ENCODE results near the gene TBC1D22B. TPM values are rescaled to one million over a fixed set of nuclear protein-coding genes. Genes with fewer than 3 reads are reported as not detected.

The TBC1D22B gene
- total RNA-seq, 1 donor from 2014 or later, result 10.0 TPM

DNA sequence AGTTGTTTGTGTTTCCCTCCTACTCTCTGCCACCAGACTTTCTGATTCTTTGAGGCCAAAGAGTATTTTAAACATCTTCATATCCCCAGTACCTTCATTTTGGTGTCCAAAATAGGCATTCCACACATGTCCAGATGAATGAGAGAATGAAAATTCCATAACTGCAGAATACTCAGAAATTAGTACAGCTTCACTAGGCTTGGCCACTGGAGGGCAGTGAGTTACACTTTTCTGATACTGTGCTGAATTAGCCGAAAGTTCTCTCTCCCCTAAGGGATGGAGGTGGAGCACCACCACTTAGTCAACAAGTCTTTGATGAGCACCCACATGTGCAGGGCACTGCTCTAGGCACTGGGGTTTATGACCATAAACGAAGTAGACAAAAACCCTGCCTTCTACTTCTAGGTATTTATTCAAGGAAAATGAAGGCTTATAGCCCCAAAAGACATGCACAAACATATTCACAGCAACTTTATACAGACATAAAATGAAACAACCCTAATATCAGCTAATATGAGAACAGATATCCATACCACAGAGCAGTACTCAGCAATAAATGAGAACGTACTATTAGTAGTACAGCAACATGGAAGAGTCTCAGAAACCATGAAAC is 46.4 kb downstream of the TBC1D22B start:
- peak; percentile 73 for ATAC-seq

DNA sequence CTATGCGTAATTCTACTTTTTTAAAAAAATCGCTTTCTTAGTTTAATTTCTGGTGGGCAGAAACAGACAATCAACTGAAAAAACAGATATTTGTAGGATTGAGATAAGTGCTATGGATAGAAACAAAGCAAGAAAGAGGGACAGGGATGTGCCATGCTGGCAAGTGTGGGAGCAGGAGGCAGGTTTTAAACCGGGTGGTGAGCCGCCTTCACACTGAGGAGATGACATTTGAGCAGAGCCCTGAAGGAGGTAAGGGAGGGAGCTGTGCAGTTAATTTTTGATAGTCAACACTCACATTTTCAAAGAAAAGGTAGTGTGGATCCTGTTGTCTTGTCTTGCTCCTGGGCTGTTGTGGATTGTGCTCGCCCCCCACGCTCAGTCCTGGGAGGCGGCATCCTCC is 47.2 kb downstream of the TBC1D22B start:
- no peak for ATAC-seq

DNA sequence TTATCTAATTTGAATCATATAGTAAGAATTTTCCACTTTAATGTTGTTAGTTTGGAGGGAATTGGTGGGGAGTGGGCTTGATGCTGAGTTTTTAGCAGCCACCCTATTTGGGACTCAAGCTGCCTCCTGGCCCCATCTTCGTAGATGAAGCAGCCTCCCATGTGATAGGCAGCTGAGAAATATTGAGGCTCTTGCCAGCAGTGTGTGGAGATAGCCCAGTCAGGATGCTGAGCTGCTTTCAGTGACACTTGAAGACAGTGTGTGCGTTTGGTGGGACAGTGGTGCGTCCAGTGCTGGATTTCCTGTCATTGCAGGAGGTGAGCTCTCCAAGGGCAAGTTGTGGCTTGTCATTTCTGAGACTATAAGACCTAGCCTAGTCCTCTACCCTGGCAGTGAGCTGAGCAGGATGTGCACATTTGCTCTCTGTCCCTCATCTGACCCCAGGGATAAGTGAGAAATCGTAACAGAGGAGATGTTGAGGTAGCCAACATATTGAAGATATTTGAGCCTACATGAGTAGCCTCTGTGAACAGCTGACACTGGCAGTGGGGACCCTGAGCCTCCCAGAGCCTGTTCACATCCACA is 48.4 kb downstream of the TBC1D22B start:
- peak; percentile 58 for ATAC-seq

- no peak for ATAC-seq
These were observed 49.2 kb downstream of the TBC1D22B start for GRCh38 chr6:37306624-37307222.

- ATAC-seq, result peak; percentile 11
These were observed 49.9 kb downstream of the TBC1D22B start for GRCh38 chr6:37307484-37307883.

DNA sequence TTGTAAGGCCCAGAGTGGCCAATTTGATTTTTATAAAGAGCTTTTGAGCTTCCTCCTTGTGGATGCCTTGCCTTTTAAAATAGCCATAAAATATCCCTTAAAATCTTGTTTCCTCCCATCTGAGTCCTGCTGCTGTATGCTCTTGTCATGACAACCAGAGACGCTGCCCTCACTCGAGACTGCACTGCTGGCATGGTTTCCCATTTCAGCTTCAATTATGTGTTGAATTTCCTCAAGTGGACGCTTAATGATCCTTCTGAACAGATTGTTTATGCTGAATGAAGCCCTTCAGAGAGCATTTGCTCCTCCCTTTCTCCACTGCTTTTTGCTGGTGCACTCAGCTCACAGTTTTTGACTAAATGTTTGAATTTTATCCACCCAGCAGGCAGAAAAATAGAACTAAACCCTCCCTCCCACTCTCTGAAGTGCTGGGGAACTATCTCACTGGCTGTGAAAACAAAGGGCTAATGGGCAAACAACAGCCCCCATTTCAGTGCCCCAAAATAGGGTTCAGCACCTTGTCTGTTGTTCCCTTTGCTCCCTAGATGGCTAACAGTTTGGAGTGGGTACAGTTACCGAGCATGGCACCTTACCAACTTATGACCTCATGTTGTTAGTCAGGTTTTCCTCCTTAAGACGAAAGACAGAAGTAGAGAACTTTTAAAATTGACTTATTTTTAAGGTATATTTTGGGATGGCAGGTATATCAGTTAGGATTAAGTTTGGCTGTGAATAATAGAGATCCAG is 50.7 kb downstream of the TBC1D22B start:
- ATAC-seq, result no peak

- ATAC-seq, result no peak
These were observed 51.5 kb downstream of the TBC1D22B start for GRCh38 chr6:37309046-37309445.

DNA sequence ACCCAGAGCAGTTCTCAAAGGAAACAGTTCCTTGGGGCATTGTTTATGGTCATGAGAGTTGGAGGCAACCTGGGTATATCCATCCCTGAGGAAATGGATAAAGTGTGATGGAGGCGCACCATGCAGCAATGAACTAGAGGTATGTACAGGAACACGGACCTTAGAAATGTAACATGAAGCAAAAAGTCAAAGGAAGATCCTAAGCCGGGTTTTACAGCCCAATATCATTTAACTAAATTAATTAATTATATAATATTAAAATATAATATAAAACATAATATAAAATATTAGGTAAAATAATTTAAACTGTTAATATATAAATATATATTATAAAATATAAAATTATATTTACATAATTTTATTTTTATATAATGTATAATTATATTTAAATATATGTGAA is 52.1 kb downstream of the TBC1D22B start:
- no peak for ATAC-seq

DNA sequence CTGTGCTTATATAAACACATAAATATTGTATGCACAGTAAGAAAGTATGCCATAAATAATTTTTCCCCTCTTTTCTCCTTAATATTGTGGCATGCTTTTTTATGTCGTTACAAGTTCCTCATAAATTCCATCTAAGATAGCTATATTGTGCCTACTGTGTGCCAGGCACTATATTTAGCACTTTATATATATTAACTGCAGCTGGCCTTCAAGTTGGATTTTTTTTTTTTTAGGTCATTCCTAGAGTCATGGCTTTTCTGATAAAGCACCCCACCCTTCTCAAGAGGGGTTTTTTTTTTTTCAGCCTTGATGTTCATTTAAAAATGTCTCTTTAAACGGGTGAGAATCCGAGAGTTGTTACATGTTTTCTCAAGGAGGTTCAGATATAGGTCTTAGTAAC is 53.4 kb downstream of the TBC1D22B start:
- no peak for ATAC-seq

DNA sequence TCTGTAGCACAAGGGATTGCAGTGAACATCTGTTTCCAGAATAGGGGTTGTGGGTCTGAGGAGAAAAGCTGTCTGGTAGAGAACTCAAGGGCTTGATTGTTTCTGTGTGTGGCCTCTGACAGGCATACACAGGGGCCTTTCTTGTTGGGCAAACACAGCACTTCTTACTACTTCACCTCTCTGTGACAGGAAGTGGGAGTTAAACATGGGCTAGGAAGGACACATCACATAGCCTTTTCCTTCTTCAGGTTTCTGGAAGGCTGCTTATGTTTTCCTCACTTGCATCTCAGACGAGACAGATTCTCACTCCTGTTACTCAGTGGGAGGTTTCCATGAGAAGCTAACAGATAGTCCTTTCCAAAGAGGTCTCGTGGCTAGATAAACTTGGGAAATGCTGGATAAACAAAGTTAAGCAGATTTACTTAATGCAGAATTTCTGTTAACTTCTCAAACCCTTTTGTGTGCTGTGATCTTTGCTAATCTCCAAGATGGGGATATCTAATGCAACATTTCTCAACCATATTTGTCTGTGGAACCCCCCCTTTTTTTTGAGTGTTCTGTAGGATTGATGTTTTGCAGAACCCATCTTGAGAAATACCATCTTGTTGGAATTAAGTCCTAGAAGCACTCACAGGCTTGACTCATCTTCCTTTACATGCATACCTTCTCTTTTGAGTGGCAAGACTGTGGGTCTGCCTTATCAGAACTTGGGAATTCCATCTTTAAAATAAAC is 54.3 kb downstream of the TBC1D22B start:
- ATAC-seq, result no peak

GRCh38 chr6:37313723-37314486 is 56.3 kb downstream of the TBC1D22B start:
- no peak for ATAC-seq

- no peak for ATAC-seq
These were observed 57.0 kb downstream of the TBC1D22B start for GRCh38 chr6:37314487-37315156.

DNA sequence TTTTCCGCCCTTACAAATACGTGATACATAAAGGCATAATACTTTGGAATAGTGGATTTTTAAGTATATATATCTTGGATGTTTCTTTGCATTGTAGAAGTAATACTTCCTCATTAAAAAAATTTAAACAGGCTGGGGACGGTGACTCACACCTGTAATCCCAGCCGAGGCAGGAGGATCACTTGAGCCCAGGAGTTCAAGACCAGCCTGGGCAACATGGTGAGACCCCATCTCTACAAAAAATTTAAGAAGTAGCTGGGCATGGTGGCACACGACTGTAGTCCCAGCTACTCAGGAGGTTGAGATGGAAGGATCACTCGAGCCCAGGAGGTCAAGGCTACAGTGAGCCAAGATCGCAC is 57.6 kb downstream of the TBC1D22B start:
- no peak for ATAC-seq

DNA sequence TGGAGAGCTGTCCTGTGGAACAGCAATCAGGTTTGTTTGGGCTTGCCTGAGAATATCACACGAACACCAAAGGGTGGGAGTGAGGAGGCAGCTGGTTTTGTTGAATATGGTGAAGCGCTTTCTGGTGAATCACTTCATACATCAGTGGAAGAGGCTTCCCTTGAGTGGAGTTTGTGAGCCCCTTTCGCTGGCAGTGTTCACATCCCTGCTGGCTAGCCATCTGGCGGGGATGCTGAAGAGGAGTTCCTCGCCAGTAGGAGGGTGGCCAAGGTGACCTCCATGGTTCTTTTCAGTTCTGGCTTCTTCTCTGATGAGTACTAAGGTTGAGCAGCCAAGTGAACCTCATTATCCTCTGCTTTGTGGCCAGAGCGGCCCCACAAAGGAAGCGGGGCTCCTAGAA is 58.5 kb downstream of the TBC1D22B start:
- ATAC-seq, result no peak

DNA sequence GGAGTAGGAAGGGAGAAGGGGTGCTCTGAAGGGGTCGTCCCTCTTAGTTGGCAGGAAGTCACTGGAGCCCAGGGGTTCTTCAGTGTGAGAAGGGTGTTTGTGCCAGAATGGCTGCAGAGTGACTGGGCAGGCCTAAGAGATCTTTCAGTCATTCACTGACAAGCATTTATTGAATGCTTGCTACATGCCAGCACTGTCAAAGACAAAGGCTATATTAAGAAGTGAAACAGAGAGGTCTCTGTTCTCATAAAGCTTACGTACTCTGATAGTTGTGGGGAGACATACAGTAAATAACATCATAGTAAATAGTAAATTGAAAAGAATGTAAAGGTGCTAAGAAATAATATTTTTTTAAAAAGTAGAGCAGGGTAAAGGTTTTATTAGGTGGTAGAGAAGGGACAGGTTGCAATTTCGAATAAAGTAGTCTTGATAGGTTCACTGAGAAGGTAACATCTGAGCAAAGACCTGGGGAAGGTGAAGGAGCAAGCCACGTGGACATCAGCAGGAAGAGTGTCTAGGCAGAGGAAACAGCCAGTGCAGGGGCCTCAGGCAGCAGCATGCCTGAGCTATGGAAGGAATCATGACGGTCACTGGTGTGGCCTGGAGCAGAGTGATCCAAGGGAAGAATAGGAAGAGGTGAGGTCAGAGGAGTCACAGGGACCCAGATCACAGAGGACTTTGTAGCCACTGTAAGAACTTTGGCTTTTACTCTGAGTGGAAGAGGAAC is 59.9 kb downstream of the TBC1D22B start:
- ATAC-seq, result no peak

DNA sequence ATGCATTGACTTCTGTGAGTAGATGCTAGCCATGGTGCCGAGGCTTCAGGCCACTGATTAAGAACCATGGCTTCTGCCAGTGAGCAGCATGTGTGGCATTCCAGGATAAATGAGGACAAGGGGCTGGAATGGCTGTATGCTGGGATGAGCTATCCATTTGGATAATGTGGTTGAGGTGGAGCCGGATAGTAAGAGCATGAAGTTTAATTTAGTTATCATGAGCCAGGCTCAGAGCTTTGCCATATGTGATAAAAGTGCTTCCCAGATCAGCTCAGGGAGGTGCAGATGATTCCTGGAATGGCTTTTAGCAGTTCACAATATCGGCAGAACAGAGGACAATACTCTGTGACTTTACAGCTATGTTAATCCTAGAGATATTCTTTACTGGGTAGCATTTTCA is 61.6 kb downstream of the TBC1D22B start:
- ATAC-seq, result no peak

DNA sequence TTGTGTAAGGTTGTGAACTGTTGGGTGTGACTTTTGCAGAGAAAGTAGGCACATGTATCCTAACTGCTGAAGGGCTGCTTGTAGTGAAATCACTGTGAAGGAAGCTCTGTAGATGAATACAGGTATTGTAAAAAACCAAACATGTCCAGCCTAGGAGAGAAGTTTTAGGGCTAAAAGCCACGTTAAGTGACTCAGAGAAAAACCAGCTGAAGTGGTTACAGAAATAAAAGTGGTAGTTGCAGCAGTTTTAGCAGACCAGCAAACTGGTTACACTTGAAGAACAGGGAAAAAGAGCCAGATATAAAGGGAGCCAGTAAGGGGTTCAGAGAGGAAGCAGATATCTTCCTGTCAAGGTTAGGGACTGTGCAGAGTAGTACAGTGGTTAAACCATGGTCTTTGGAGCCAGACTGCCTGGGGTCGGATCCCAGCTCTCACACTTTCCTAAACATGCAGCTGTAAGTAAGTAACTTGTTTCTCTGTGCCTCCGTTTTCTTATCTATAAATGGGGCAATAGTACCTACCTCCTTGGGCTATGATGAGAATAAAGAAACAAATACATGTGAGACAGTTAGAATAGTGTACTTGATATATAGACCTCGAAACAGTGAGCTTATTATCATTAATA is 62.4 kb downstream of the TBC1D22B start:
- peak; percentile 81 for ATAC-seq

DNA sequence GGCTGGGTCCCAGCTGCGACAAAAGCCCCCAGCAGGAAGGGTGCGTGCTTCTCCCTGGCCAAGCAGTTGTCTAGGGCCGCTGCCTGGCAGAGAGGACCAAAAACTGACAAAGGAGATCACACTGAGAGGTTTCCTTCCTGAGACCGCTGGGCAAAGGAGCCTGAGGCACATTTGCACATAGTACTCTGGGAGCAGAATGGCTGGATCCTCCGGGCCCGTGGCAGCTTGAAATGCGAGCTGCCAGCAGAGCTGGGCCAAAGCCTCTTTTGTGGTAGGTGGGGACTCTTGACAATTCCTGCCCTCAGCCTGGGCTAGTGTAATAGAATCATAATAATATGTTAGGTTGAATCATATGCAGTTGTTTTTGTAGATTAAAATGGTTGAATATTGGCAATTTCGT is 63.1 kb downstream of the TBC1D22B start:
- ATAC-seq, result no peak

DNA sequence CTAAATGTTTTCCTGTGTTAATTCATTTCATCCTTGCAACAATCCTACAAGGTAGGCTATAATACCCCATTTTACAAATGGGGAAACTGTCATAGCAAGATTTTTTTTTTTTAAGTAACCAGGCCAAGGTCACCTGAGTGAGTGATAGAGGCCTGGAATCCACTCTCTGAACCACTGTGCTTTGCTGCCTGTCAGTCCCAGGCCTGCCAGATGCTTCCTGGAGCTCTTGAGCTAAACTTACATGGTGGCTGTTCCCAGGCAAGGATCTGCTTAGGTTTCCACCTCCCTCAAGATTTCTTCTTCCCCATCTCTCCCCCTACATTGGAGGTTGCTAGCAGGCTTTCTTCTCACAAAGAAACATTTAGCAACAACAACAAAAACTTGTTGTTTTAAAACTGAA is 63.5 kb downstream of the TBC1D22B start:
- no peak for ATAC-seq

Measured in esophagus mucosa (tissue), 1 donor.